GM21737 (cell line): ENCODE data around the gene SERPINA10.
"Not testable (repeated sequence)": the region's sequence is repeated elsewhere in the genome, so short reads cannot be mapped to it uniquely, and the experiment has no call there.

Source experiments
- ATAC-seq: cut with Tn5 transposase; IDR thresholded peaks from one replicate; pipeline ENCODE4 v1.9.1; 2021; ENCODE audit warnings: mild to moderate bottlenecking, moderate library complexity; ENCODE audit not compliant: unreplicated experiment

SERPINA10 gene

DNA sequence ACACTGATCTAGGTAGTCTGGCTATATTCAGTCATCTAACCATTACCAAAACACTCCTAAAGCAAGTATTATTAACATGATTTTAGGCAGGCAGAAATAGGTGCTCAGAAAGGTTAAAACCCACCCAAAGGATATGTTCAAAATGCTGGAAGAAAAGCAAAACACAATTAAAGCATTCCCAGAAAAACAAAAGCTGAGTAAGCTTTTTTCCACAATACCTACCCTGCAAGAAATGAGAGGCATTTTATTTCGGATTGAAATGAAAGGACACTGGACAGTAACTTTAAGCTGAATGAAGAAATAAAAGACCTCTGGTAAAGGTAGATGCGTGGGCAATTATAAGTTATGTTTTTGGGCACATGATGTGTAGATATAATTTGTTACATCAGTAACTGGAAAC lies 21.8 kb upstream of the SERPINA10 start:
- ATAC-seq = no peak

- no peak for ATAC-seq
Observed at GRCh38 chr14:94313991-94314655, 21.1 kb upstream of the SERPINA10 start.

- ATAC-seq = no peak
Observed at GRCh38 chr14:94312481-94313246, 19.6 kb upstream of the SERPINA10 start.

GRCh38 chr14:94310248-94310647 lies 17.2 kb upstream of the SERPINA10 start:
- ATAC-seq = no peak

GRCh38 chr14:94309721-94310120 lies 16.7 kb upstream of the SERPINA10 start:
- no peak for ATAC-seq

GRCh38 chr14:94307410-94307992 lies 14.4 kb upstream of the SERPINA10 start:
- no peak for ATAC-seq

GRCh38 chr14:94306047-94306978 lies 13.2 kb upstream of the SERPINA10 start:
- no peak for ATAC-seq

DNA sequence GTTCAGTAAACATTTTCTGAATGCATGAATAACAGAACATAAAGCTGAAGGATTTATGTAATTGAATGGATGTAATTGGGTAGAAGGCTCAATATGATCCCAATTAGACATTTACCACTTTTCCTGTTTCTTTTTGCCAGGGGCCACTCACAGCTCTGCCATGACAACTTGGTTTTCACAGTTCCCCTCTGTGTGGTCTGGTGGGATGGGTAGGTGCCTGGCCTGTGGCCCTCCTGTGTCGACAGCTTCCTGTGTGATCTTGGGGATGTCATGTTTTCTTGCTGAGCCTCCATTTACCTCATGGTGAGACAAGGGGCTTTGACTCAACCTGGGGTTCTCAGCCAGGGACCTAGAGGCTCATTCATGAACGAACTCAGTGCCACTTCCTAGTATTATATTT lies 12.6 kb upstream of the SERPINA10 start:
- no peak for ATAC-seq

GRCh38 chr14:94304243-94304642 lies 11.2 kb upstream of the SERPINA10 start:
- no peak for ATAC-seq

- ATAC-seq = no peak
Observed at GRCh38 chr14:94303111-94303510, 10.0 kb upstream of the SERPINA10 start.

DNA sequence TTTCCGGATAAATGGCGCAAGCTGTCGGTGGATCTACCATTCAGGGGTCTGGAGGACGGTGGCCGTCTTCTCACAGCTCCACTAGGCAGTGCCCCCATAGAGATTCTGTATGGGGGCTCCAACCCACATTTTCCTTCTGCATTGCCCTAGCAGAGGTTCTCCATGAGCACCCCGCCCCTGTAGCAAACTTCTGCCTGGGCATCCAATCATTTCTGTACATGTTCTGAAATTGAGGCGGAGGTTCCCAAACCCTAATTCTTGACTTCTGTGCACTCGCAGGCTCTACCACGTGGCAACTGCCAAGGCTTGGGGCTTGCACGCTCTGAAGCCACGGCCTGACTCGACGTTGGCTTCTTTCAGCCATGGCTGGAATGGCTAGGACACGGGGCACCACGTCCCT lies 5.1 kb upstream of the SERPINA10 start:
- ATAC-seq = no peak

DNA sequence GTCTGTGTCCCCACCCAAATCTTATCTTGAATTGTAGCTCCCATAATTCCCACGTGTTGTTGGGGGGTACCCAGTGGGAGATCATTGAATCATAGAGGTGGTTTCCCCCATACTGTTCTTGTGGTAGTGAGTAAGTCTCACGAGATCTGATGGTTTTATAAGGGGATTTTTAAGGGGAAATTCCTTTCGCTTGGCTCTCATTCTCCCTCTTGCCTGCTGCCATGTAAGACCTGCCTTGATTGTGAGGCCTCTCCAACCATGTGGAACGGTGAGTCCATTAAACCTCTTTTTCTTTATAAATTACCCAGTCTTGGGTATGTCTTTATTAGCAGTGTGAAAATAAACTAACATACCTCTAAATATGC lies 3.1 kb upstream of the SERPINA10 start:
- ATAC-seq = not testable (repeated sequence)

DNA sequence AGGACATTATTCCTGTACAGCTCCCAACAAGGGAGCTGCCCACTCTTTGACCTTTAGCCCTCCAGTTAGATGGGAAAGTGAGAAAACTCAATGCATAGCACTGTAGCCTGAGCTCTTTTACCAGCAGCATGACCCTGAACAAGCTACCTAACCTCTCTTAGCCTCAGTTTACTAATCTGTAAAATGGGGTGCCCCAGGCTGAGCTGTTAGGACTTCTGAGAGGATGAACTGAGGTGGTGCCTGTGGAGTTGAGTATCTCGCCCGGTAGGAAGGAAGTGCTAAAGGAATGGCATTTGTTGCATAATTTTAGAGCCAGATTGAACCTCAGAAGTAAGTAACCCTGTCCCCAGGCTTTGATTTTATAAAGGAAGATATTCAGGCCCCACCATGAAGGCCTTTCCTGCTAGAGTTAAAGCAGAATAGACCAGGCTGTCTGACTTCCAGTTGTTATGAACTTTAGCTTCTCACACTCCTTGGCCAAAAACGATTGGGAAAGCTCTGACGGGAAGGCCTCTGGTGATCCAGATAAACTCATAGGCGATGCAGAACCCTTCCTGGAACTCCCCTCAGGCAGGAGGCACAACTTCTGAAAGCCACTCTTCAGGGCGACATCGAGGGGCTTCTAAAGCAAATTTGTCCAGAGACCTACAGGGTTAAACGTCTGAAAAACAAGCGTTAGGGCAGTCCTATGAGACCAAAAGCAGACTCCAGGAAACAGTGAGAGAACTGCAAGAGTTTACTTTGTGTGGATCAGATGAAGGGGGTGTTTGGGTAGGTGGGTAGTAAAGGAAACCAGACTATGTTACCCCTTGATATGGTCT lies 2.5 kb upstream of the SERPINA10 start:
- ATAC-seq = no peak

DNA sequence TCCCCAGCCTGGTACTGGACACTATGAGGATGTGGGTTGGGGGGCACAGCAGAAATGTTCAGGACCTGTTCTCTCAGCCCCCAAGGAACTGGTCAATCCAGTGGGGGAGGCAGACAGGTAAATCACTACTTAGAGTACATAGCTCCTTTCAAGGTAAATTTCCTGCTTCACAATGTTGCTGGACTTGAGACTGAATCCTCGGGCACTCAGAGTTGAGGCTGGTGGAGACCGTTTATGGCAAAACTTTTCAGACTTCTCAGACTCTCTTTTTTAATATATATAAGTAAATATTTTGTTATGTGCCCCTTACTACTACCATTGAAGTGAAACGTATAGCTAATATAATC lies 483 bp upstream of the SERPINA10 start:
- ATAC-seq = no peak

GRCh38 chr14:94292526-94292871 lies 569 bp downstream of the SERPINA10 start:
- no peak for ATAC-seq

GRCh38 chr14:94291906-94292525 lies 1.1 kb downstream of the SERPINA10 start:
- no peak for ATAC-seq

DNA sequence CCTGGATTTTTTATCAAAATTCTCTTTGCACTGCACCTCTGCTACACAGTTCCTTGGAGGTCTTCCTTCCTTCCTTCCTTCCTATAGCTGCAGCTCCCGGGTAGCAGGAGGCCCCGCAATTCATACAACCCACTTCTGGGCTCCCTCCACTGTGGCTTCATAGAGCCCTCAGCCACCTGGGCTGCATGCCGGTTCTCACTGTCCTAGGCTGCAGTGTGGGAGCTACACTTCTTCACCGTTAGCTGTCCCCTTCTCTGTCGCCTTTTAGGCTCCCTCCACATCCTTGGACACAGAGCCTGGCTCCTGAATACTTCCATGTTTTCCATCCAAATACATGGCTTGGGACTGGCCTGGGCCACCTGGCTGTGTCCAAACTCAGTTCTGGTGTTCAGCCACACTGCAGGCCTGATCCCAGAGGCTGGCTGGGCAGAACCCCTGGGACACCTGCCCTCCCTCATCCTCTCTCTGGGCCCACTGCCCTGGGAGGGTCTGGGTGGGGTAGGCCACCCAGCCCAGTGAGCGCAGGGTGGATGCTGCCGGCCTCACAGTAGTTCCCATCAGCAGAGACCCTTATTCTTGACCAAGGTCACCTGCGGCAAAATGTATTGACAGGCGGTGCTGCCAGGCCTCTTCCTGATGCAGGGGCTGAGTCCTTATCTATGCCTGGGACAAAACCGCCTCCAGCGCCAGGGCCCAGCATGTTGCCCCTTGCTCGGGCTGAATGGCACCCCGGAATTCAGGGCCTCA lies 1.7 kb downstream of the SERPINA10 start:
- ATAC-seq = no peak

DNA sequence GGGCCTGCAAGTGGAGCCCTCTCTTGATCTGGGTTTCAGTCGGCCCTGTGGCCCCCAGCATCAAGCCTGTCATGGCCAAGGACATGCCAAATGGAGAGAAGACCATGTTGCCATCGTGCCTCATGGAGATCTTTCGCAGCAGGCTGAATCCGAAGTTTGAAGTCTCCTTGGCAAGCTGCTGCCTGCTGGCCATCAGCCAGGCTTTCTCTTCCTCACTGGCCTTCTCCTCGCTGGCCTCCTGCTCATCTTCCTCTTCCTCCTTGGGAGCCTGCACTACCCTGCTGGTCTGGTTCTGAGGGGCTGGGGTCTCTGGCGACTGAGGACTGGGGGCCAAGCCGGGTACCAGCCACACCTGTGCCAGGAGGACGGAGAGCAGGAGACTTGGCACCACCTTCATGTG lies 2.9 kb downstream of the SERPINA10 start:
- no peak for ATAC-seq
